Muscle layer of colon (tissue), 2 donors: ENCODE results near the gene ARL2BP.

Source experiments
- H3K27ac ChIP-seq: one replicate; pipeline ENCODE4 v1.7.0; 2013; ENCODE audit warnings: low read depth, mild to moderate bottlenecking, low read length, moderate library complexity
- H3K27me3 ChIP-seq, 2 donors: one replicate each; pipeline ENCODE4 v1.7.0; 2013; ENCODE audit warnings: low read length in 2 of 2, mild to moderate bottlenecking in 2 of 2; ENCODE audit not compliant: insufficient read depth in 2 of 2, control insufficient read depth in 1 of 2
- H3K36me3 ChIP-seq: one replicate; pipeline ENCODE4 v1.7.0; 2013; ENCODE audit warnings: mild to moderate bottlenecking, low read length; ENCODE audit not compliant: insufficient read depth
- H3K4me1 ChIP-seq: one replicate; pipeline ENCODE4 v1.7.0; 2013; ENCODE audit warnings: mild to moderate bottlenecking, low read length; ENCODE audit not compliant: insufficient read depth
- H3K4me3 ChIP-seq, 2 donors: one replicate each; pipeline ENCODE4 v1.7.0; 2013; ENCODE audit warnings: low read length in 2 of 2, low read depth in 1 of 2, mild to moderate bottlenecking in 1 of 2, moderate library complexity in 1 of 2
- H3K9ac ChIP-seq: one replicate; pipeline ENCODE4 v1.7.0; 2013; ENCODE audit warnings: low read length
- H3K9me3 ChIP-seq: one replicate; pipeline ENCODE4 v1.7.0; 2013; ENCODE audit warnings: mild to moderate bottlenecking, low read length
- donor health status: abdominal sarcoma.
- donor health status: Adenocarcinoma of cecum.

ARL2BP gene

DNA sequence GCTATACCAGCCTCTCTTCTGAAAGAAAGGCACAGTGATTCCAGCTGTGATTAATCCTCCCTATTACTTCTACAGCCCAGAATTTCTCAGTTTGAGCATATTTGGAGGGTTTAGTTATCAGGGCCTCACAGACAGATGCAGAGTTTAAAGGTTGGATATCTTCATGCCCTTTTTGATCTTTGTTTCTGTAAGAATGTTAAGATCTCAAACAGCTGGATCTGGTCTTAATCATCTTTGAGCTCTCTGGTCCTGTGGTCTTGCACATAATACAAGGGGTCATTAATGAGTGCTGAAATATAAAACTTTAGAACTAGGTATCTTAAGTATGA is 9.1 kb upstream of the ARL2BP start:
- no peak overlapping the region for H3K4me3 ChIP-seq
- no peaks in the 10 kb centered on the region for H3K27me3 ChIP-seq
- H3K27ac ChIP-seq: no peak overlapping the region
- H3K9me3 ChIP-seq: no peaks in the 10 kb centered on the region
- H3K36me3 ChIP-seq: peaks cover 63% of the 10 kb centered on the region
- H3K4me1 ChIP-seq: no peaks in the 10 kb centered on the region
- H3K9ac ChIP-seq: no peak overlapping the region

DNA sequence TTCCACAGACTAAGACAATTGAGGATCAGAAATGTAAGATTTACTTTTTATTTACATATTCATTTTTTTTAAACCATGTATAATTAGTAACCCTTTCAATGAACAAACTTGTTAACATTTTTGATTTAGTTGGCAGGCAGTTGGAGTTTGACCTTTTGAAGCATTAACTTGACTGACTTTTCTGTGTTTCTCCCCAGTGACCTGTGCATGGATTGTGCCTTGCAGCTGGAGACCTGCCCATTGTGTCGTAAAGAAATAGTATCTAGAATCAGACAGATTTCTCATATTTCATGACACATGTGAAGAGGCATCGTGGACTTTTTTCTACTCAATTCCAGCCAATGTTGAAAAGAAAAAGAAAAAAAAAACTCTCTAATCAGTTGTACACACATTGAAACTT is 6.4 kb upstream of the ARL2BP start:
- Histone ChIP-seq H3K27me3 (no peaks in the 10 kb centered on the region), H3K27ac (no peak overlapping the region), H3K4me1 (no peaks in the 10 kb centered on the region), H3K4me3 (no peak overlapping the region), H3K9ac (no peak overlapping the region), H3K9me3 (no peaks in the 10 kb centered on the region), H3K36me3 (peaks cover 38% of the 10 kb centered on the region)

DNA sequence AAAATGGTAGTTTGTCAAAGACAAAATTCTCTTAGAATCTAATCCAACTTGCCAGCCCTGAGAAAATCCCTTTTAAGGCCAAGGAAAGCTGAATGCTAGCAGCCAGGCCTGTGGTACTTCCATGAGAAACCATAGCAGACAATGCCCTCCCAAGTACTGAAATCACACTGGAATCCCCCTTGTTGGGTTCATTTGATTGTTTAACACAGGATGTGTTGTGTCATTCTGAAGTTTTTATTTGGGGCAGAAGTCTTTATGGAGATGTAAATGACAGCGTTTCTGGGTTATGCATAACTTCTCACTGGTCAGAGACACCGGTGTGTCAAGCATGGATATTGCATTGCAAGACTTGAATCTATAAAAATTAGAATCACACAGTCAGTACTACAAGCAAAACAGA is 6.0 kb upstream of the ARL2BP start:
- no peaks in the 10 kb centered on the region for H3K4me1 ChIP-seq
- peaks cover 33% of the 10 kb centered on the region for H3K36me3 ChIP-seq
- H3K27ac ChIP-seq: no peak overlapping the region
- H3K9me3 ChIP-seq: no peaks in the 10 kb centered on the region
- H3K9ac ChIP-seq: no peak overlapping the region
- no peak overlapping the region for H3K4me3 ChIP-seq
- no peaks in the 10 kb centered on the region for H3K27me3 ChIP-seq

DNA sequence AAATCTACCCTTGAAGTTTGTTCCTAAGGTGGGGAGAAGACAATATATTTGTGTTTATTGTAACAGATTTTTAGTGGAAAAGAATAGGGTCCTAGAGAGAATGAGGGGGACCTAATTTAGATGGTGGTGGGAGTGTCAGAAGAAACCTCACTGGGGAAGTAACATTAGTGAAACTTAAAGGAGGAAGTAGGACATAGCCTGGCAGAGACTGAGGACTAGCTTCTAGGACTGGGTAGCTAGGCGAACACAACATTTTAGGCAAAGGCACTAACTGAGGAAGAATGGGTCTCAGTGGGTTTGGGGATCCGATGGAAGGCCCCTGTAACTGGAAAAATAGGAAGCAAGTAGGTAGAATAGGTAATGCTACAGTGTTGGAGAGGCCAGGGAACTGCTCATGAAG is 4.2 kb upstream of the ARL2BP start:
- no peak overlapping the region for H3K9ac ChIP-seq
- H3K4me3 ChIP-seq: no peak overlapping the region
- H3K27me3 ChIP-seq: no peaks in the 10 kb centered on the region
- peaks cover 2% of the 10 kb centered on the region for H3K4me1 ChIP-seq
- no peak overlapping the region for H3K27ac ChIP-seq
- no peaks in the 10 kb centered on the region for H3K9me3 ChIP-seq
- H3K36me3 ChIP-seq: peaks cover 19% of the 10 kb centered on the region

DNA sequence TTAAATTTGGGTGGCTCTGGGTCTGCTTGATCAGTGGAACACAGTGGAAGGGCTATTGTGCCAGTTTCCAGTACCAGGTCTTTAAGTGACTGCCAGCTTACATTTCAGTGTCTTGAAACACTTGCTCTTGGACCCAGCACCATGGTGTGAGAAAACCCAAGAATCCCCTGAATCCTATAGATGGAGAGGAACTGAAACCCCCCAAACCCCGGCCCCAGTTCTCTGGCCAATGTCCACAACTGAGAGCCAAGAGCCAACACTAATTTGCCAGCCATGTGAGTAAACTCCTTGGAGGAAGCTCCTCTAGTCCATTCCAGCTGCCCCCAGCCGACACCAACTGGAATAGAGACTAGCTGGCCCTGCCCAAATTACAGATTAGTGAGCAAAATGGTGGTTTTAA is 2.4 kb upstream of the ARL2BP start:
- peaks cover 9% of the 10 kb centered on the region for H3K4me1 ChIP-seq
- H3K27me3 ChIP-seq: no peaks in the 10 kb centered on the region
- peaks cover 25% of the 10 kb centered on the region for H3K36me3 ChIP-seq
- H3K9ac ChIP-seq: no peak overlapping the region
- H3K9me3 ChIP-seq: no peaks in the 10 kb centered on the region
- no peak overlapping the region for H3K4me3 ChIP-seq
- H3K27ac ChIP-seq: no peak overlapping the region

DNA sequence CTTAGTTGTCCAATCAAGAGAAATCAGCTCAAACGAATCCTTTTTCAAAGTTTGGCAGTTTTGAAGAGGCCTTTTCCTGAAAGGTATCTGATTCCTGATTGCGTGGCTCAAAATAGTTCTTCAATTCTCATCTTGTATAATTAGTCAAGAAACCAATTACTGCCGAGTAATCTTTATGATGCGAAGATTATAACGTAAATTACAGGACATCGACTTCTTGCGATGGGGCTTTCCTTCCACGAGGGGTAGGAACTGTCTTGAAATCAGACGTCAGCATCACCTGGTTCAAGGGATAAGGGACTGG is 644 bp upstream of the ARL2BP start:
- Histone ChIP-seq H3K27me3 (no peaks in the 10 kb centered on the region), H3K36me3 (peaks cover 18% of the 10 kb centered on the region), H3K4me3 (peak overlapping the region; percentile 59 to 88), H3K9ac (peak overlapping the region; percentile 37), H3K27ac (peak overlapping the region; percentile 87), H3K9me3 (no peaks in the 10 kb centered on the region), H3K4me1 (peaks cover 9% of the 10 kb centered on the region)

DNA sequence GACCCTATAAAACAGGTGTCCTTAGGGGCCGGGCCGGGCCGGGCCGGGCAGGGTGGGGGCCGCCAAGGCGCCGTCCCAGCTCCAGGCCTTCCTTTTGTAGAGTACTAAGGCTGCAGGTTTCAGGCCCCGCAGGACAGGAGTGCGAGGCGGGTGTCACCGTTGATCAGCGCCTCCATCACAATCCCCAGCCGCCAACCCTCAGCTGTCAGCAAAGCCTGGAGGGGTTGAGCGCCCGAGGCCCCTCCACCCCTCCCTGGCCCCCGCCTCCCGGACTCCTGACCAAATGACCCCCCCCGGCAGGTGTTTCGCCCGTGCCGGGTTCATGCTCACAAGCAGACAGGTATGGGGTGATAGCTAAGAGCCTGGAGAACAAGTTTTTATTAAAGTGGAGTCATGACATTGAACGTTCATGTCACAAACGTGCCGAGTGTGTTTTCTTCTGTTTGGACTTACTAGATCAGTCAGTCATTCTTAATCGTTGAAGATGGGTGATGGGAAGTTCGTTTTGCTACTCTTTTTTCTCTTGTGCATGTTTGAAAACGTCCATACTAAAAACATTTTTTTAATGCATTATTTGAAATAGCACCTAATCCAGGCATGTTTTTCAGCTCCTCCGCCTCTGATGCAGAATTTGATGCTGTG is 534 bp downstream of the ARL2BP start:
- H3K27me3 ChIP-seq: no peaks in the 10 kb centered on the region
- no peaks in the 10 kb centered on the region for H3K9me3 ChIP-seq
- H3K4me1 ChIP-seq: peaks cover 9% of the 10 kb centered on the region
- peak overlapping the region; percentile 50 for H3K9ac ChIP-seq
- H3K27ac ChIP-seq: peak overlapping the region; percentile 84
- peaks cover 29% of the 10 kb centered on the region for H3K36me3 ChIP-seq
- H3K4me3 ChIP-seq: peak overlapping the region; percentile 59 to 88

DNA sequence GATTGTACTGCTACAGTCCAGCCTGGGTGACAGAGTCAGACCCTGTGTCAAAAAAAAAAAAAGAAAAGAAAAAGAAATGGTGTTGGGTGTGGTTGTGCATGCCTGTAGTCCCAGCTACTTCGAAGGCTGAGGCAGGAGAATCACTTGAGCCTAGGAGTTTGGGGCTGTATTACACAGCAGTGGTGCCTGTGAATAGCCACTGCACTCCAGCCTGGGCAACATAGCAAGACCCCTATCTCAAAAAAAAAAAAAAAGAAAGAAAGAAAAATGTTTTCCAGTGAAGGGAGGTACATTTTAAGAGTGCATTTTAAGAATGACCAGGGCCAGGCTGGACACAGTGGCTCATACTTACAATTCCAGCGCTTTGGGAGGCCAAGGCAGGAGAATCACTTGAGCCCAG is 6.3 kb downstream of the ARL2BP start:
- Histone ChIP-seq H3K27me3 (no peaks in the 10 kb centered on the region), H3K4me3 (no peak overlapping the region), H3K36me3 (peaks cover 72% of the 10 kb centered on the region), H3K9me3 (no peaks in the 10 kb centered on the region), H3K9ac (no peak overlapping the region), H3K4me1 (peaks cover 2% of the 10 kb centered on the region), H3K27ac (no peak overlapping the region)

DNA sequence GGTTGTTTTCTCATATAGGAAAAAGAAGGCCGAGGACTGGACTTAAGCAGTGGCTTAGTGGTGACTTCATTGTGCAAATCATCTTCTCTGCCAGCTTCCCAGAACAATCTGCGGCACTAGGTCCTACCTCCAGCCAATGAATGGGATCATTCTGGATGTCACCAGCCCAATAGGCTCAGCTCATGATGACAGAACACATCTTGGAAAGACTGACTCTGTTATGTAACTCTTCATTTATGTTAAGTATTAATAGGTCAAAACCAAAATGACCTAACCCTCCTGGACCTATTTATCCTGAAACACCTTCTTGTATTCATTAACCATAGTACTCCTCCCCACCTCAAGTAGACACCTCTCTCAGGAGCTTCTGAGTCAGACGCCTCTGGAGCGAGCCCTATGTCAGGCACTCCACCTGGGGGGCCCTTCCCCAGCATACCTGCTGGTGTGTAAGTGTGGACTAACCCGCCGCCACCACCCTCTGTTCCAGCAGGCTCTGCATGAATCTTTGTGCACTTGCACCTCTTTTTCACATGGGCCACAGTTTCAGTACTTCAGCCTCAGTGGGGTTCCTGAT is 7.2 kb downstream of the ARL2BP start:
- no peak overlapping the region for H3K9ac ChIP-seq
- peaks cover 66% of the 10 kb centered on the region for H3K36me3 ChIP-seq
- H3K9me3 ChIP-seq: no peaks in the 10 kb centered on the region
- no peaks in the 10 kb centered on the region for H3K27me3 ChIP-seq
- H3K4me1 ChIP-seq: no peaks in the 10 kb centered on the region
- no peak overlapping the region for H3K4me3 ChIP-seq
- H3K27ac ChIP-seq: no peak overlapping the region

DNA sequence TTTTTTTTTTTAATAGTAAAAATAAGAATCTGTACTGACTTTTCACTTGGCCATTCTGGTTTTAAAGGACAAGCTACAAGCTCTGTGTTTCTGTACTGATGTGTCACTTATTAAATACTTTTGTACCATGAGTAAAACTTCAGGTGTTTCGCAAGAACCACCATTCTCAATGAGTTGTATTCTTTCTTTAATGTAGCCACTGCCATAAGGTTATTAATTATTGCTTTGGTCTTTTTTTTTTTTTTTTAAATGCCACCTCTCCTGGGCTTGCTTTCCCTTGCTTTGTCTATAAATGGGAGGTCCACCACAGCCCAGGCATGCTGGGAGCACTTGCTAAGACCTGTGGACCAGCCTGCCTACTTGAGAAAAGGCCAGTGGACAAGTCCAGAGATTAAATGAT is 8.4 kb downstream of the ARL2BP start:
- Histone ChIP-seq H3K27ac (no peak overlapping the region), H3K9ac (no peak overlapping the region), H3K27me3 (no peaks in the 10 kb centered on the region), H3K36me3 (peaks cover 61% of the 10 kb centered on the region), H3K4me3 (no peak overlapping the region), H3K4me1 (no peaks in the 10 kb centered on the region), H3K9me3 (no peaks in the 10 kb centered on the region)

DNA sequence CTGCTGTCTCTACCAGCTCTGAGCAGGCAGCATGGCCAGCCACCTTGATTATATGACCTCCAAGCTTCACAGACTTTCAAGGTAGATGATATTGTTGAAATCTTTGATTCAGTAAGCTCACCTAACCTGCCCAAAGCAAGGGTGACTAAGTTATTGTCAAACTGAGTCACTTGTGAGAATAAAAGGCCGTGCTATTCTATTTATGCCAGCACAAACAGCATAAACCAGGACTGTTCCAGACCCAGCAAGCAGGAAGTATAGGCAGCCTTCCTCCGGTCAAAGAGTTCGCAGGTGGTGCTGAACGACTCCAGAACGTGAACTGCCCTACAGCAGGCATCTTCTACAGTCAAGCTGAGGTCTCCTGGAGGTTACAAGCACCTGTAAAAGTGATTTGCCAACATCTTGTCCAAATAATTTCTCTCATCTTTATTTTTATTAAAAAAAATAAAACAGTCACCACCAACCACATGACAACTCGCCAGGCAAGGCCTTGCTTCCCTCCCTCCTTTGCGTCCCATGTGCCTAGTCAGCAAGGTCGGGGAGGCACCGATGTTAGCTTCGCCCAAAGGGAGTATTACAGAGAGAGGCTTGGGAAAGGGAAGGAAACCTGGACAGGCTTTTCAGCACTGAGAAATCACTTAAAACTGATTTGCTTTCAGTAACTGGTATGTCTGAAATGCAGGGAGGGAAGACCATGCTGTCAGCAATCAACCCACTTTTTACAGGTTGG is 10.8 kb downstream of the ARL2BP start:
- H3K4me3 ChIP-seq: no peak overlapping the region
- H3K36me3 ChIP-seq: peaks cover 42% of the 10 kb centered on the region
- H3K4me1 ChIP-seq: no peaks in the 10 kb centered on the region
- H3K9ac ChIP-seq: no peak overlapping the region
- no peak overlapping the region for H3K27ac ChIP-seq
- H3K27me3 ChIP-seq: no peaks in the 10 kb centered on the region
- H3K9me3 ChIP-seq: no peaks in the 10 kb centered on the region
